Ishikawa (cell line): ENCODE measurements around the gene ACTN4.

Experiments
- RAD21 ChIP-seq: IDR thresholded peaks from 2 replicates; pipeline ENCODE4 v1.6.1; 2012; ENCODE audit warnings: low read depth
- TF ChIP-seq, protein P1 (sequence below): IDR thresholded peaks from 2 replicates; pipeline ENCODE4 v1.6.1; 2012

- no peak for TF ChIP-seq RAD21
- TF ChIP-seq, protein P1, sequence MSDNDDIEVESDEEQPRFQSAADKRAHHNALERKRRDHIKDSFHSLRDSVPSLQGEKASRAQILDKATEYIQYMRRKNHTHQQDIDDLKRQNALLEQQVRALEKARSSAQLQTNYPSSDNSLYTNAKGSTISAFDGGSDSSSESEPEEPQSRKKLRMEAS: no peak
These were observed 81.5 kb downstream of the ACTN4 start for GRCh38 chr19:38728752-38729541.
